HCT116 (cell line): ENCODE measurements around the gene HTR7. TPM values are rescaled to one million over a fixed set of nuclear protein-coding genes. Genes with fewer than 3 reads are reported as not detected.
A peak's percentile ranks its signal among the peaks of the same experiment; 100 is the strongest.

Source experiments
- ATAC-seq: fragments of 200-7000 bp; cut with Tn5 transposase; 2 replicates; pipeline ENCODE4 v1.9.1; 2020; ENCODE audit warnings: mild to moderate bottlenecking, moderate library complexity
- BruUV-seq: library from RNA; stranded (reverse); fragments of 400-500 nt; replicated peaks from 2 replicates; lab custom pipeline; 2021; lab: Mats Ljungman, UMichigan
- CTCF ChIA-PET: fragments of 300-600 bp; sonication (Branson Sonifier 250); formaldehyde crosslinking; loops from one replicate; lab custom pipeline; 2021; ENCODE audit warnings: antibody characterized with exemption; lab: Charles Lee
- POLR2A ChIA-PET: fragments of 300-600, 350-600 bp; sonication (Branson Sonifier 250); formaldehyde crosslinking; loops from one replicate; lab custom pipeline; 2021; ENCODE audit warnings: antibody characterized with exemption; lab: Charles Lee
- RAD21 ChIA-PET, 2 experiments: fragments of 300-600 bp; sonication (Branson Sonifier 250); formaldehyde crosslinking; loops; one replicate each; lab custom pipeline; 2023; ENCODE audit warnings: low total read pairs in 2 of 2; ENCODE audit not compliant: uncharacterized antibody in 2 of 2, unreplicated experiment in 2 of 2, low non-redundant PET in 1 of 2; lab: Charles Lee
- DNase-seq: peaks from one replicate; pipeline ENCODE4 v3.0.0-alpha.2; 2010; ENCODE audit warnings: low read depth, low spot score
- H2AFZ ChIP-seq: fragments of 200-600 bp; shearing (Covaris generic), sonication (generic); 2 replicates; pipeline ENCODE4 v1.6.1; 2017; ENCODE audit warnings: low read depth, mixed run types, mixed read lengths, antibody characterized with exemption, low read length; ENCODE audit not compliant: poor library complexity, severe bottlenecking
- H3K27ac ChIP-seq: 2 replicates; pipeline ENCODE4 v1.5.1; 2012; ENCODE audit warnings: low read depth, low read length
- H3K27me3 ChIP-seq: fragments of 200-600 bp; sonication (generic); 2 replicates; pipeline ENCODE4 v1.6.1; 2016; ENCODE audit warnings: mixed run types, low read length, mixed read lengths; ENCODE audit not compliant: insufficient read depth
- H3K36me3 ChIP-seq, 2 experiments: fragments of 200-500 bp in 1 of 2; fragments of 200-600 bp in 1 of 2; sonication (Bioruptor generic) in 1 of 2; sonication (generic) in 1 of 2; 2 replicates each; pipeline versions ENCODE4 v1.5.1 to v1.6.1; 2014 to 2016; ENCODE audit warnings: low read length in 2 of 2, inconsistent platforms in 1 of 2, mixed read lengths in 1 of 2, mixed run types in 1 of 2; ENCODE audit not compliant: insufficient read depth in 2 of 2, control insufficient read depth in 1 of 2
- H3K4me1 ChIP-seq, 2 experiments: fragments of 200-600 bp in 1 of 2; sonication (generic) in 1 of 2; 2 replicates each; pipeline versions ENCODE4 v1.5.1 to v1.6.1; 2012 to 2017; ENCODE audit warnings: low read length in 2 of 2, inconsistent platforms in 1 of 2, mild to moderate bottlenecking in 1 of 2, mixed read lengths in 1 of 2, mixed run types in 1 of 2, moderate library complexity in 1 of 2; ENCODE audit not compliant: insufficient read depth in 2 of 2, control insufficient read depth in 1 of 2
- H3K4me2 ChIP-seq: fragments of 200-600 bp; sonication (generic); 2 replicates; pipeline ENCODE4 v1.6.1; 2017; ENCODE audit warnings: mixed run types, low read length, mixed read lengths
- H3K4me3 ChIP-seq, 2 experiments: fragments of 200-600 bp in 1 of 2; sonication (generic) in 1 of 2; replicated peaks in 1 of 2; 2 replicates each; pipeline ENCODE4 v1.5.1; 2011 to 2016; ENCODE audit warnings: low read length in 2 of 2, control low read depth in 1 of 2, low read depth in 1 of 2, mild to moderate bottlenecking in 1 of 2, mixed read lengths in 1 of 2, mixed run types in 1 of 2
- H3K79me2 ChIP-seq: fragments of 200-600 bp; sonication (generic); 2 replicates; pipeline ENCODE4 v1.6.1; 2017; ENCODE audit warnings: mild to moderate bottlenecking, mixed run types, low read length, moderate library complexity, mixed read lengths; ENCODE audit not compliant: insufficient read depth
- H3K9ac ChIP-seq: fragments of 200-600 bp; sonication (generic); 2 replicates; pipeline ENCODE4 v1.6.1; 2016; ENCODE audit warnings: low read length, mixed read lengths
- H3K9me2 ChIP-seq: fragments of 200-600 bp; sonication (generic), shearing (Covaris generic); 2 replicates; pipeline ENCODE4 v1.6.1; 2017; ENCODE audit warnings: mixed run types, mild to moderate bottlenecking, moderate library complexity; ENCODE audit not compliant: insufficient read depth
- H3K9me3 ChIP-seq, 2 experiments: fragments of 200-500 bp in 1 of 2; fragments of 200-600 bp in 1 of 2; sonication (Bioruptor generic) in 1 of 2; sonication (generic) in 1 of 2; 2 replicates each; pipeline ENCODE4 v1.6.1; 2014 to 2017; ENCODE audit warnings: low read length in 2 of 2, mixed read lengths in 2 of 2, inconsistent platforms in 1 of 2, low read depth in 1 of 2, mild to moderate bottlenecking in 1 of 2, mixed run types in 1 of 2, moderate library complexity in 1 of 2; ENCODE audit not compliant: control insufficient read depth in 1 of 2, insufficient read depth in 1 of 2
- H4K20me1 ChIP-seq: fragments of 200-600 bp; sonication (generic), shearing (Covaris generic); 2 replicates; pipeline ENCODE4 v1.6.1; 2017; ENCODE audit warnings: mixed run types, mild to moderate bottlenecking, moderate library complexity; ENCODE audit not compliant: insufficient read depth
- CBX3 ChIP-seq: IDR thresholded peaks from 2 replicates; pipeline ENCODE4 v1.6.1; 2012; ENCODE audit warnings: low read depth
- EGR1 ChIP-seq: IDR thresholded peaks from 2 replicates; pipeline ENCODE4 v1.6.1; 2012; ENCODE audit warnings: low read depth
- EZH2 ChIP-seq: fragments of 200-600 bp; sonication (generic); IDR thresholded peaks from 2 replicates; pipeline ENCODE4 v1.6.1; 2017; ENCODE audit warnings: antibody characterized with exemption, mixed run types
- FOSL1 ChIP-seq: IDR thresholded peaks from 2 replicates; pipeline ENCODE4 v1.6.1; 2012; ENCODE audit warnings: low read depth
- POLR2AphosphoS5 ChIP-seq: IDR thresholded peaks from 2 replicates; pipeline ENCODE4 v1.6.1; 2011; ENCODE audit warnings: mild to moderate bottlenecking, low read depth, low read length, moderate library complexity
- RAD21 ChIP-seq: IDR thresholded peaks from 2 replicates; pipeline ENCODE4 v1.6.1; 2012; ENCODE audit warnings: low read depth, mild to moderate bottlenecking
- SIN3A ChIP-seq: IDR thresholded peaks from 2 replicates; pipeline ENCODE4 v1.6.1; 2012; ENCODE audit warnings: low read depth
- SP1 ChIP-seq: IDR thresholded peaks from 2 replicates; pipeline ENCODE4 v1.6.1; 2012; ENCODE audit warnings: low read depth
- SRF ChIP-seq: IDR thresholded peaks from 2 replicates; pipeline ENCODE4 v1.6.1; 2012; ENCODE audit warnings: low read depth
- TCF7L2 ChIP-seq: IDR thresholded peaks from 2 replicates; pipeline ENCODE4 v1.7.0; 2011; ENCODE audit warnings: borderline replicate concordance, inconsistent platforms; ENCODE audit not compliant: insufficient read depth, insufficient read length; ENCODE audit errors: extremely low read depth
- YY1 ChIP-seq: IDR thresholded peaks from 2 replicates; pipeline ENCODE4 v1.6.1; 2011; ENCODE audit warnings: low read length, low read depth, moderate library complexity, mild to moderate bottlenecking; ENCODE audit not compliant: insufficient replicate concordance; ENCODE audit errors: extremely low read depth
- ZFX ChIP-seq: fragments of 450-650 bp; IDR thresholded peaks from 2 replicates; pipeline ENCODE4 v1.6.1; 2017
- ZNF274 ChIP-seq: fragments of 200-500 bp; sonication (Bioruptor generic); IDR thresholded peaks from 2 replicates; pipeline ENCODE4 v1.6.1; 2014; ENCODE audit warnings: mild to moderate bottlenecking, low read depth, low read length, inconsistent platforms
- intact Hi-C: fragments of 100-400 bp; cut with micrococcal nuclease; formaldehyde crosslinking; loops from 2 replicates; pipeline ENCODE4 v1.10.0; 2022
- total RNA-seq: library from RNA; stranded (reverse); gene quantifications from one replicate; pipeline ENCODE4 v1.2.1, GENCODE V29; 2021; ENCODE audit not compliant: unreplicated experiment
- TF ChIP-seq, protein P1 (sequence below): IDR thresholded peaks from 2 replicates; pipeline ENCODE4 v1.6.1; 2011; ENCODE audit warnings: mild to moderate bottlenecking, low read length, moderate library complexity; ENCODE audit not compliant: insufficient replicate concordance; ENCODE audit errors: extremely low read depth
- TF ChIP-seq, protein P2 (sequence below), 3 experiments: fragments of 200-600 bp in 1 of 3; sonication (generic) in 1 of 3; IDR thresholded peaks in 2 of 3; conservative IDR thresholded peaks in 1 of 3; 2 replicates each; pipeline ENCODE4 v1.5.1; 2012 to 2017; ENCODE audit warnings: low read depth in 2 of 3, low read length in 2 of 3, antibody characterized with exemption in 1 of 3, borderline replicate concordance in 1 of 3, control low read depth in 1 of 3, mild to moderate bottlenecking in 1 of 3, mixed read lengths in 1 of 3, mixed run types in 1 of 3, moderate library complexity in 1 of 3; ENCODE audit not compliant: insufficient read depth in 1 of 3

HTR7 gene
- total RNA-seq, 1 experiment from 2014 or later: 32.2 TPM

DNA sequence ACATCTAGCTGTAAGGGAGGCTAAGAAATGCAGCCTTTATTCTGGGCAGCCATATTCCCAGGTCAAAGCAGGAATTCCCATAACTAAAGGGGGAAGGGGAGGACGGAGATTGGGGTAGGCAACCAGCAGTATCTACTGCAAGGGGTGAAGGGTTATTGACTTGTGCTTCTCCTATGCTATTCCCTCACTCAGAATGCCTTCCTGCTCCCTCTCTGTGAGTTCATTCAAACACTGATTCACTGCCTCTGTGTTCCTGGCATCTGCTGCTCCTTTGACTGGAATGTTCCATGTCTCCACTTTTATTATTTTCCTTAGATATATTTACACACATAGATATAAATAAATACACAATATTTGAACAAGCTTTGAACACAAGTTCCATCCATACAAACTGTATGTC lies 11.1 kb downstream of the HTR7 start:
- RAD21 ChIA-PET: interaction anchor here in 1 of 2 experiments (1.6 kb wide), 1 partner anchor 96 kb away, joined by 3 read pairs; no protein-coding TSS in a partner anchor
- Histone ChIP-seq H3K9ac (0 out of 2 replicates have a peak overlapping the region, but pooled peaks have one; percentile 34), H3K9me2 (no peaks in the 10 kb centered on the region), H3K9me3 (peaks cover 5 to 13% of the 10 kb centered on the region in 2 experiments; a peak in 1 of 4 replicates), H3K79me2 (peaks cover 90% of the 10 kb centered on the region), H3K4me3 (peak overlapping the region in 1 of 2 experiments; percentile 46; a peak in 1 of 4 replicates), H3K4me1 (peaks cover 29 to 34% of the 10 kb centered on the region in 2 experiments), H3K27me3 (no peaks in the 10 kb centered on the region), H3K4me2 (peak overlapping the region; percentile 66), H3K36me3 (no peaks in the 10 kb centered on the region), H3K27ac (peak overlapping the region; percentile 80), H4K20me1 (no peaks in the 10 kb centered on the region), H2AFZ (no peak overlapping the region)
- DNase-seq (no peak), ATAC-seq (no peak)
- CTCF ChIA-PET: no interaction called here
- POLR2A ChIA-PET: no interaction called here
- no peak for TF ChIP-seq FOSL1
- TF ChIP-seq YY1: no peak
- no peak for TF ChIP-seq SRF
- no peak for TF ChIP-seq POLR2AphosphoS5
- TF ChIP-seq SIN3A: no peak
- TF ChIP-seq, protein P1, sequence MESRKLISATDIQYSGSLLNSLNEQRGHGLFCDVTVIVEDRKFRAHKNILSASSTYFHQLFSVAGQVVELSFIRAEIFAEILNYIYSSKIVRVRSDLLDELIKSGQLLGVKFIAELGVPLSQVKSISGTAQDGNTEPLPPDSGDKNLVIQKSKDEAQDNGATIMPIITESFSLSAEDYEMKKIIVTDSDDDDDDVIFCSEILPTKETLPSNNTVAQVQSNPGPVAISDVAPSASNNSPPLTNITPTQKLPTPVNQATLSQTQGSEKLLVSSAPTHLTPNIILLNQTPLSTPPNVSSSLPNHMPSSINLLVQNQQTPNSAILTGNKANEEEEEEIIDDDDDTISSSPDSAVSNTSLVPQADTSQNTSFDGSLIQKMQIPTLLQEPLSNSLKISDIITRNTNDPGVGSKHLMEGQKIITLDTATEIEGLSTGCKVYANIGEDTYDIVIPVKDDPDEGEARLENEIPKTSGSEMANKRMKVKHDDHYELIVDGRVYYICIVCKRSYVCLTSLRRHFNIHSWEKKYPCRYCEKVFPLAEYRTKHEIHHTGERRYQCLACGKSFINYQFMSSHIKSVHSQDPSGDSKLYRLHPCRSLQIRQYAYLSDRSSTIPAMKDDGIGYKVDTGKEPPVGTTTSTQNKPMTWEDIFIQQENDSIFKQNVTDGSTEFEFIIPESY: no peak
- no peak for TF ChIP-seq ZFX
- no TSS peak for BruUV-seq
- intact Hi-C loops: no loop called here

DNA sequence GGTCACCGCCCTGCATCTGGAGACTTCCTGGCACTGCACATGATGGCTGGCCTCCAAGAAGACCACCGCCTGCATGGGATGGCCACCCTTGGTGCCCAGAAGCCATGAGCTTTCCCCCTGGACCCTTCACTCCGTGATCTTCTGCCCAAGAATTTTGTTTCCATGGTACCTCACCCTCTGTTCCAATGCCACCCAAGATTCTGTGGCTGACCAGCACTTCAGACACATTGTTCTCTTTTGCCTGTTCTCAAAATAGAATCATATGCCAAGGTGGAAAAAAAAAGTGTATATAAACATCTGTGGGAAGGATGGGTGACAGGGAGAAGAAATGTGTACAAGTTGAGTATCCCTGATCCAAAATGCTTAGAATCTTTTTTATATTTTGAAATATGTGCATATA lies 12.1 kb downstream of the HTR7 start:
- DNase-seq (no peak), ATAC-seq (no peak)
- no TSS peak for BruUV-seq
- Histone ChIP-seq H2AFZ (no peak overlapping the region), H3K79me2 (peaks cover 90% of the 10 kb centered on the region), H3K36me3 (no peaks in the 10 kb centered on the region), H3K27ac (no peak overlapping the region), H3K9ac (no peak overlapping the region), H3K9me2 (no peaks in the 10 kb centered on the region), H3K27me3 (no peaks in the 10 kb centered on the region), H3K4me3 (no peak overlapping the region), H3K4me2 (no peak overlapping the region), H3K4me1 (peaks cover 29 to 34% of the 10 kb centered on the region in 2 experiments), H4K20me1 (no peaks in the 10 kb centered on the region), H3K9me3 (peaks cover 5 to 8% of the 10 kb centered on the region in 2 experiments; a peak in 1 of 4 replicates)
- CTCF ChIA-PET: no interaction called here
- POLR2A ChIA-PET: no interaction called here
- intact Hi-C loops: no loop called here
- RAD21 ChIA-PET: no interaction called here
- TF ChIP-seq ZNF274 (no peak), EGR1 (no peak), SP1 (no peak), FOSL1 (no peak), SIN3A (no peak), CBX3 (no peak), YY1 (no peak), RAD21 (no peak), SRF (no peak), TCF7L2 (no peak), EZH2 (no peak)
- TF ChIP-seq, protein P2, sequence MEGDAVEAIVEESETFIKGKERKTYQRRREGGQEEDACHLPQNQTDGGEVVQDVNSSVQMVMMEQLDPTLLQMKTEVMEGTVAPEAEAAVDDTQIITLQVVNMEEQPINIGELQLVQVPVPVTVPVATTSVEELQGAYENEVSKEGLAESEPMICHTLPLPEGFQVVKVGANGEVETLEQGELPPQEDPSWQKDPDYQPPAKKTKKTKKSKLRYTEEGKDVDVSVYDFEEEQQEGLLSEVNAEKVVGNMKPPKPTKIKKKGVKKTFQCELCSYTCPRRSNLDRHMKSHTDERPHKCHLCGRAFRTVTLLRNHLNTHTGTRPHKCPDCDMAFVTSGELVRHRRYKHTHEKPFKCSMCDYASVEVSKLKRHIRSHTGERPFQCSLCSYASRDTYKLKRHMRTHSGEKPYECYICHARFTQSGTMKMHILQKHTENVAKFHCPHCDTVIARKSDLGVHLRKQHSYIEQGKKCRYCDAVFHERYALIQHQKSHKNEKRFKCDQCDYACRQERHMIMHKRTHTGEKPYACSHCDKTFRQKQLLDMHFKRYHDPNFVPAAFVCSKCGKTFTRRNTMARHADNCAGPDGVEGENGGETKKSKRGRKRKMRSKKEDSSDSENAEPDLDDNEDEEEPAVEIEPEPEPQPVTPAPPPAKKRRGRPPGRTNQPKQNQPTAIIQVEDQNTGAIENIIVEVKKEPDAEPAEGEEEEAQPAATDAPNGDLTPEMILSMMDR (IDR thresholded peaks at IDR 0.05 in 2 of 3, conservative IDR thresholded peaks at IDR 0.05 in 1 of 3; ENCODE audit: borderline replicate concordance in 1 of 3, insufficient read depth in 1 of 3, low read depth in 2 of 3, low read length in 2 of 3): no peak
